ENCODE data around the gene VCAM1.

Gene VCAM1, protein sequence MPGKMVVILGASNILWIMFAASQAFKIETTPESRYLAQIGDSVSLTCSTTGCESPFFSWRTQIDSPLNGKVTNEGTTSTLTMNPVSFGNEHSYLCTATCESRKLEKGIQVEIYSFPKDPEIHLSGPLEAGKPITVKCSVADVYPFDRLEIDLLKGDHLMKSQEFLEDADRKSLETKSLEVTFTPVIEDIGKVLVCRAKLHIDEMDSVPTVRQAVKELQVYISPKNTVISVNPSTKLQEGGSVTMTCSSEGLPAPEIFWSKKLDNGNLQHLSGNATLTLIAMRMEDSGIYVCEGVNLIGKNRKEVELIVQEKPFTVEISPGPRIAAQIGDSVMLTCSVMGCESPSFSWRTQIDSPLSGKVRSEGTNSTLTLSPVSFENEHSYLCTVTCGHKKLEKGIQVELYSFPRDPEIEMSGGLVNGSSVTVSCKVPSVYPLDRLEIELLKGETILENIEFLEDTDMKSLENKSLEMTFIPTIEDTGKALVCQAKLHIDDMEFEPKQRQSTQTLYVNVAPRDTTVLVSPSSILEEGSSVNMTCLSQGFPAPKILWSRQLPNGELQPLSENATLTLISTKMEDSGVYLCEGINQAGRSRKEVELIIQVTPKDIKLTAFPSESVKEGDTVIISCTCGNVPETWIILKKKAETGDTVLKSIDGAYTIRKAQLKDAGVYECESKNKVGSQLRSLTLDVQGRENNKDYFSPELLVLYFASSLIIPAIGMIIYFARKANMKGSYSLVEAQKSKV

DNA sequence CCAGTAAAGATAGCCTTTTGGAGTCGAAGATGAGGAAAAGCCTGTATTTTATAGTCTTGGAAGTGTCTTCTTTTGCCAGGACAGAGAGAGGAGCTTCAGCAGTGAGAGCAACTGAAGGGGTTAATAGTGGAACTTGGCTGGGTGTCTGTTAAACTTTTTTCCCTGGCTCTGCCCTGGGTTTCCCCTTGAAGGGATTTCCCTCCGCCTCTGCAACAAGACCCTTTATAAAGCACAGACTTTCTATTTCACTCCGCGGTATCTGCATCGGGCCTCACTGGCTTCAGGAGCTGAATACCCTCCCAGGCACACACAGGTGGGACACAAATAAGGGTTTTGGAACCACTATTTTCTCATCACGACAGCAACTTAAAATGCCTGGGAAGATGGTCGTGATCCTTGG lies at the start of gene VCAM1:
TSS of gene VCAM1 (plus strand) at position 253 of the 400 bp plus-strand sequence. CDS start at position 372, 119 bp downstream.
- DNase-seq, result no peak

DNA sequence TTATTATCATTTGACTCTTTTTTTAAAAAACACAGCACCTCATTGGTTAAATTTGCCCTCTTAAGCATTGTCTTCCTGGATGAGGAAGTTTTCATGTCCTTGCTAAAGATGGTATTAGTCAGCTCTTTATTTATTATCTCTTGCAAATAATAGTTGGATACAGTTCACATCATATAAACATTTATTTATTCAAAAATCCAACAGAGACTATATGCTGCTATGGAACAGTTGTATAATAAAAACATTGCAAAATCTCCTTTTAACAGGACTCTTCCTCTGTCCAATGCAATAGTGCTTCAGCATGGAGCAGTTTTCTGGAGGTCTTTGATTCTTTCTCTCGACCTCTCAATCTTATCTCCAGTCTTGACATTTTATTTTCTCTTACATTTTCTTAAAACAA lies 49.5 kb upstream of the VCAM1 start:
- DNase-seq, result no peak

DNA sequence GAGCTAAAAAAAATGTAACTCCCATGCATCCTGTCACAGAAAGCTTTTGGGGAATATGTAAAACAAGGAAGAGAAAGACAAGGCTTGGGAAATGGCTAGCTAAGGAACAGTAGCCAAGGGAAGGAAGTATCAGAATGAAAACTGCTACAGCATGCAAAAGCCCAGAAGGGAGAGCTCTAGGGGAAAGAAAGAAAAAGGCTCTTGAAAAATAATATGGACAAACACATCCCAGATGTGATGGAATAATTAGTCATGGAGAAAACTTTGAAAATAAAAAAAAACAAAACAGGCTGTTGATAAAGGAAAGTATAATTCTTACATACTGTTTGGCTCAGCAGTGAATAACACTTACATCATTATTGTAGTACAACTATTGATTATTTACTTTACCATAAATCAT lies 47.9 kb upstream of the VCAM1 start:
- no peak for DNase-seq

DNA sequence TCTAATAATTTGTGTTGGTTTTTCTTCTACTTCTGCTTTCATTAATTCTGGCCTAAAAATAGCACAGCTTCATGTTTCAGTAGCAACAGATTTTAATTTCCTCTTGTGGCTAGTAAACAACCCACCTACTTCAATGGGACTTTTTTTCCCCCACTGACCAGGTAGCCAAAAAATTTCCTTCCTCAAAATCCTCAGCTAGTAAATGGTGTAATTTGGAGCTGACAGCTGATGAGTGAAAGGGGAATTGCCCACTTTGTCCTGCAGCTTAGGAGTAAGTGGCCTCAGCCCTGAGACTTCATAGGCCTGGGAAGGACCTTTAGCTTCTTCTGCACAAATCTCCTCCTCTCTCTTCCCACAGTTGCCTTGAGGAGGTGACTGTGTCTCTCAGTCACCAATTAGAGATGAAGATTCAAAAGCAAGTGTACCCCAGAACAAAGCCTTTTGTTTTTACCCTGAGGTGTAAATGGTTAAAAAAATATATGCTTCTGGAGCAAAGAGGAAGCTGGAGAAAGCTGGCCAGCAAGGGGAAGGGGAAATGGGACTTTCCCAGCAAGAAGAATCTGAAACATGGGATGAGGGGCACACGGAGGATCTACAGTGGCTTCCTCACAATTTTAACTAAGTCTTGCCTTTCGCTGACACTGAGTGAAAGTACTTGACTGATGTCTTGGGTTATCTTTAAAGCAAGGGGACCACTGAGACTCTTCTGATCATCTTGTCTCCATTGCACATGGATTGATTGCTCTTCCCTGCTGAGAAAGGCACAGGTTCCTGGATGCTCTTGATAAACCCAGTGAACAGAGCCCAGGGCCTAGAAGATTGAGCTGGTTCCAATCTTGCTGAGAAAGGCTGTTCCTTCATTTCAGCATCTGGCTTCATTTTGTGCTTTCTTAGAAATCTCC lies 35.8 kb upstream of the VCAM1 start:
- DNase-seq, result no peak

DNA sequence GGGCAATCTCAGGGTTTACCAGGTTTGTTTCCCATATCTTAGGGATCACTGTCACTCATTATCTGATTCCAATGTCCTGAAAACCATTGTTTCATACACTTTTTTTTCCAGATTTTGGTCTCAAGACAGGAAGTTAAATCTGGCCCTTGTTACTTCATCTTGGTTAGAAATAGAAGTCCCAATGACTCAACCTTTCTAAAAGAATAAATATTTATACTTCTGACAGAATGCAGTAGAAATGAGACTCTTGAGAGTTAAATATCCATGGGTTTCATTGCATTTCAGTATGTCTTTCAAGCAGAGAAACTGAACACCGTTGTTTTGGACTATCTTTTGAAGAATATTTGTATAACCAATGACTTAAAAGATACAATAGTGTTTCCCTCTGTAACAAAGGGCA lies 19.8 kb upstream of the VCAM1 start:
- DNase-seq, result no peak

DNA sequence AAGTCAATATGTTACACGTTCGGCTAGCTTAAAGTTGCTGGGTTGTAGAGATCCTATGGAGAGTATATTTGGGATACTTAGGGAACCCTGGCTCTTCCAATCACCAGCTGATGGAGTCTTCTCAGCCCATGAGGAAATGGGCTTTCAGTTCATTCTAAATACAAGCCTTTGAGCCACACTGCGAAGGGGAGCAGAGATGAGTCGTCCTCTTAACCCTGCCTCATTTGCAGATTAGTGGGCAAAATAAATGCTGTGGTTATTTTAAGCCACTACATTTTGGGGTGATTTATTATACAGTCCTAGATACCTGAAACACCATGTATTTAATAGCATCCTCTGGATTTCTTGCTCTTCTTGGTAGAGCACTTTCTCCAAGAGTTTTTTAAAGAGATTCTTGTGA lies 19.0 kb upstream of the VCAM1 start:
- no peak for DNase-seq

DNA sequence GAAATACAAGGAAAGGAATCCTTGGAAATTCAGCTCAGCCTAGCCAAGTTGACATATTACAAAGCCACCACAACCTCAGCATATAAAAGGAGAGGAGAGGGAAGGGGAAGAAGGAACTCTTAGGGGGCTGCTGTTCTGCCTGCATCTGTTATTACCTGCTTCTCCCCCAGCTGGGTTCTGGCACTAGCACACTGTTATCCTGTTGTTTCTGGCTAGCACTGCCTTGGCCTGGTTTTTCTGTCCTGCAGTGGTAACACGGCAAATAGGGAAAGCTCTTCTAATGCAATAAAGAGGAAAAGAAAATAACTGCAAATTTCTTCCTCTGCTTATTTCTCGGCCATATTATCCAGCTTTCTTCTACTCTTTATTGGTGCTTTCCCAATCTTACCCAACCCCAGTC lies 16.5 kb upstream of the VCAM1 start:
- DNase-seq, result no peak

DNA sequence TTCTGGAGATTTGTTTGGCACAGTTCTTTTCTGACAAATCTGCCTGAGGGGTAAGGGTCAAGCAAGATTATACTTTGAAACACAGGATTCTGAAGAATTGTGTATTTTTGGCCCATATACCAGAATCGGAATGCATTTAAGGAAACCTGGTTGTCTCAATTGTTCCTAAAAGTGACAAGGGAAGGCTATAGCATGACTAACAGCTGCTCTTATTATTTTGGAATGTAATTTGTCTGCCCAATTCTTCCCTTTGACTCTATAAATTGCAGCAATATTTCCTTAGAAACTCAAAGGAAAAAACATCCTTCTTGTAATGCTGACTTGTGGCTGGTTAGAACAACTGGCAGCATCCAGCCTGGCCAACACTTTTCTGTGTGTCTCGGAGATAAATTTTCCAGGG lies 15.8 kb upstream of the VCAM1 start:
- DNase-seq, result no peak

DNA sequence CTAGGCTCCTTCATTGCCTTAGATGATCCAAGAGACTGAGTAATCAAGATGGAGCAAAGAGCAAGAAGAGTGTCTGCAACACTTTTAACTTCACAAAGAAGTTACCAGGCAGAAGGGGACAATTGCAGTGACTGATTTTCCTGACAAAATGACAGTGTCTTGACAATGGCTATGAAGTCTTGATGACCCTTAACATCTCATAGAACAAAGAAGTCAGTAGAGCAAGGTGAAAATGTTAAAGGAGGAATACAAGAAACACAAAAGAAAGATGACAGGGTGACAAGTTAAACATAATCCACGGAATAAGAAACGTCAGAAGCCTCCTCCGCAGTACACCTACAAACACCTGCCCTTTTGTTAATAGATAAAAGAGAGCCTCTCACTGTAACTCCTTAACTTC lies 15.1 kb upstream of the VCAM1 start:
- DNase-seq, result no peak

DNA sequence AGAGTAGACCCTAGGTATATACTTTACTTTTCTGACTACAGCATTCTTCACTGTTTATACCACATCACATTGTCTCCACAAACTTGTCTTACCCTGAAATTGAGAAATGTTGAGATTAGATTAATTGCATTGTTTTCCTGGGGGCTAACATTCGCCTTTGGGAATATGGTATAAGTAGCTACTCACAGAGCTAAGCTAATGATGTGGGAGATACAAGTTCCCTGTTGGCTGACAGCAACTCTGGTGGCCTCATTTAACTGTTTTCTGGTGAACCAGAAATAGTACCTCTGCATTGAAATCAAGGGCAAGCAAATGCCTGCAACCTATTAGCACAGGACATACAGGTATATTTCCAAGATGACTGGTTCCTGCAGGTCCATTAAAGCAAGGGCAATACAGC lies 13.2 kb upstream of the VCAM1 start:
- DNase-seq, result no peak

DNA sequence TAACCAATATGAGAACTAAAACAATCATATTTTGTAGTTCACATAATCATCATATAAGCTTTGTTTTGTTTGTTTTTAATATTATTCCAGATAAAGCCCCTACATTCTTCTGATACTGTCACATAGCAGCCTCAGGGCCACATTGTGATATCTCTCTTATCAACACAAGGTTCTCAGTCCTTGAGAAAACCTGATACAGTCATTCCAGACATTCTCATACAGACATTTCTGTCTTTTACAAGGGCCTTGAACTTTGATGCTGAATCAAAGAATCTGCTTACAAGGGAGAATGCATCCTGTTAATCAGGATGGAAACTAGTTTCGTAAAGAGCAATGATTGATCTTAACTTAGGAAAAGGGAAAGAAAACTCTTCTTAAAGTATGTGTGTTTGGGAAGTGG lies 12.7 kb upstream of the VCAM1 start:
- DNase-seq, result no peak

DNA sequence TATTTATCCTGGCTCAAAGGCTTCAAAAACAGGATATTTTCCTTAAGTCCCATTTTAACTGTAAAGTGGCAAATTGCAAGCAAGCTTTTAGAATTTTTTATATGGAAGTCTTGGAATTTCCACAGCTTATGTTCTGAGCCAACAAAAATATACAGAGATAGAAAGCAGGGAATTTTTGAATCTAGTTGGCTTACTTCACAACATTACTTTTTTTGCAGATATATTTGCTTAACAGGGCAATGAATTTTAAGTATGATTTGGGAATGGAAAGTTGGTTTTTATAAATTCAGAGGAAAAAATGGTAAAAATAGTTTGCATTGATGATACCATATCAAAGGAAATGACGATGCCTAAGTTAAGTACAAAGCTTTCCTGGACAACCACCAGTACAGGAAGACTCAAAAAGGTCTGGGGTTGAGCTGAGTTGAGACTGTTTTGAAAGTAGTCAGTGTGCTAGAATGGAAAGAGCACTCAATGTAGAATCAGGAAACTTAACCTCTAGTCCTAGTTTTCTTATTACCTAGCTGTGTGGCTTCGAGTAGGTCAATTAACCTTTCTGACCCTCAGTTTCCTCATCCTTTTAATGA lies 11.0 kb upstream of the VCAM1 start:
- no peak for DNase-seq

DNA sequence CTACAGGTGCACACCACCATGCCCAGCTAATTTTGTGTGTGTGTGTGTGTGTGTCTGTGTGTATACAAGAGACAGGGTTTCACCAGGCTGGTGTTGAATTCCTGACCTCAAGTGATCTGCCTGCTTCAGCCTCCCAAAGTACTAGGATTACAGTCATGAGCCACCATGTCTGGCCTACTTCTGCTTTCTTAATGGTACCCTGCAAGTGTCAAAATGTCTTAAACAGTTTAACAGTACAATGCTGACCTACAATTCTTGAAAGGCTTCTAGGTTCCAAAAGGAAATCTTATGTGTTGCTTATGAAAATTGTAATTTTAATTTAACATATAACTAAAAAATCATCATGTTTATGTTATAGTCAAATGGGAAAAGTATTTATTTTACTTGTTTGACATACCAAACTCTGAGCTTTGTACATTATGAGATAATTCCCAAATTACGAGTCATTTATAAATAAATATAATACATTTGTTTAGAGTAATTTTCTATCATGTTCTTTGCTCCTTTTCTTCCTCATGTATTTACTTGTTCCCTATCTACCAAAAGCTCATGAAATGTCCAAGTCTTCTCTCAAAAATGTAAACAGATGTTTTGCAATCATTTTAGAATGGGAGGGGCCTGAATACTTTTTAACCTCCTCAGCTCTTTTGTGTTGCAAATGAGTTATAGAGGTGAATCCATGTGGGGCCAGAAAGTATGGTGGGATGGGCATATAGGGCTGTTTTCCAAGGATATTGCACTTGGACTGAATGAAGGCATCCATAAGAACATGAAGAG lies 8.4 kb upstream of the VCAM1 start:
- no peak for DNase-seq

DNA sequence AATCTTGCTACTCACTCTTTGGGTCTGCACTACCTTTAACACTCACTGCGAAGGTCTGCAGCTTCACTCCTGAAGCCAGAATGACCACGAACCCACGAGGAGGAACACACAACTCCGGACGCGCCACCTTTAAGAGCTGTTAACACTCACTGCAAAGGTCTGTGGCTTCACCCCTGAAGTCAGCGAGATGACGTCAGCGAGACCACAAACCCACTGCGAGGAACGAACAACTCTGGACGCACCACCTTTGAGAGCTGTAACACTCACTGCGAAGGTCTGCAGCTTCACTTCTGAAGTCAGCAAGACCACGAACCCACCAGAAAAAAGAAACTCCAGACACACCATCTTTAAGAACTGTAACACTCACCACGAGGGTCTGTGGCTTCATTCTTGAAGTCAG lies 6.5 kb upstream of the VCAM1 start:
- peak in 3 of 4 experiments; percentile 1 to 3 (median 2) for DNase-seq

DNA sequence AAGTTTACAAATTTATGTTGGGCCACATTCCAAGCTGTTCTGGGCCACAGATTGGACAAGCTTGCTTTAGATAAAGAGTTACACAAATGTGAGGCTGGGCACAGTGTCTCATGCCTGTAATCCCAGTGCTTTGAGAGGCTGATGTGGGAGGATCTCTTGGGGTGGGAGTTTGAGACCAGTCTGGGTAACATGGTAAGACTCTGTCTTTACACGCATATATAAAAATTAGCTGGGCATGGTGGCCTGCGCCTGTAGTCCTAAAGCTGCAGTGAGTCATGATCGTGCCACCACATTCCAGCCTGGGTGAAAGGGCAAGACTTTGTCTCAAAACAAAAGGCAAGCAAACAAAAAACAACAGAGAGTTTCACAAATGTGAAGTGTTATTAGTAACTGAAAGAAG lies 5.9 kb upstream of the VCAM1 start:
- DNase-seq, result no peak

DNA sequence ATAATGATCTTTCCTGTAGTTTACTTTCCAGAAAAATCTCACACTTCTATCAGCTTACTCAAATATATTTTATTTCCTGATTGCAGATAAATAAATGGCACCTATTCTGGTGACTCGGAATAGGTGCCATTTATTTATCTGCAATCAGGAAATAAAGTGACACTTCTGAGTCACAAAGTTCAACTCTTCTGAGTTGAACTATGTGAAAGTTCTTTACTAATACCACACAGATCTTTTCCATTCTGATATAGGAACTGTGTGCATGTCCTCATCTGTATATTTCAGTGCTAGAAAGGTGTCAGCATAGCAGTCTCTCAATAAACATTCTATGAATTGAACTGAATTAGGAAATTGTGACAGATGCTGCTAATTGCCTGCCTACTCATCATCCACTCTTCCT lies 4.9 kb upstream of the VCAM1 start:
- no peak for DNase-seq

DNA sequence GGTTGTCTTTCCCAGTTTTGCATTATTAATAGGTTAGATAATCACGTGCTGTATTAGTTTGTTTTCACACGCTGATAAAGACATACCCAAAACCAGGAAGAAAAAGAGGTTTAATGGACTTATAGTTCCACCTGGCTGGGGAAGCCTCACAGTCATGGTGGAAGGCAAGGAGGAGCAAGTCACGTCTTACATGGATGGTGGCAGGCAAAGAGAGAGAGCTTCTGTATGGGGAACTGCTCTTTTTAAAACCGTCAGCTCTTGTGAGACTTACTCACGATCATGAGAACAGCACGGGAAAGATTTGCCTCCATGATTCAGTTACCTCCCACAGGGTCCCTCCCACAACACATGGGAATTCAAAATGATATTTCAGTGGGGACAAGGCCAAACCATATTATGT lies 2.3 kb upstream of the VCAM1 start:
- DNase-seq, result no peak

DNA sequence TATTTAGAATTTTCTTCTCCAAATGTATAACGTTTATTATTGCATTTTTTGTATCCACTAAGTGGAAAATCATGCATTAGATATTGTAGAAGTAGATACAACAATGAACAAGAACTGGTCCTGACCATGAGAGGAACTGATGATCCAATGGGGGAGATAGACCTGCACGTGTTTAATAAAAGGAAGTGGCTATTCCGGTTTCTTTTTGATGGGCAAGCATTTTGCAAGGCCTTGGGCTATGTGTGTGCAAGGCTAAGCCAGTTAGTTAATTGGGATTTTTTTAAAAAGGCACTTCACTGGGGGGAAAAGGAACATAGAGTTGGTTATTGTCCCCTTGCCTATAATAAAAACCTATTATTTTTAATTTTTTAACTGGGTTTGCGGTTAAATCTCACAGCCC lies 961 bp upstream of the VCAM1 start:
- DNase-seq, result no peak

DNA sequence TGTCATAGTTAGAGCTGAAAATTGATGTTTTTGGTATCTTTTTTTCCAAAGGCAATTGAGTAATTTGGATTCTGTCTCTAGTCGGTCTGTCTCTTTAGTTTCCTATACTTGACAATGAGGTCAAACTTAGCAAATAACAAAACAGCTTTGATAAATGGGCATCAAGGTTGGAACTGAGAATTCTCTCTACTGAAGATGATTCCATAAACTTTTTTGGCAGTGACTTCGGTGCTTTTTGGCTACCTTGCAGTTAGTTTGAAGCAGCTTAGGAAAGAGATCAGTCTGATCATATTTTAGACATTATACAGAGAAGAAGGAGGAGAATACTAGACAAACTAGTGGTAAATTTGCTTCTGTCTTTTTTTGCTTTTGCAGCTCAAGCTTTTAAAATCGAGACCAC lies 559 bp downstream of the VCAM1 start:
- no peak for DNase-seq

DNA sequence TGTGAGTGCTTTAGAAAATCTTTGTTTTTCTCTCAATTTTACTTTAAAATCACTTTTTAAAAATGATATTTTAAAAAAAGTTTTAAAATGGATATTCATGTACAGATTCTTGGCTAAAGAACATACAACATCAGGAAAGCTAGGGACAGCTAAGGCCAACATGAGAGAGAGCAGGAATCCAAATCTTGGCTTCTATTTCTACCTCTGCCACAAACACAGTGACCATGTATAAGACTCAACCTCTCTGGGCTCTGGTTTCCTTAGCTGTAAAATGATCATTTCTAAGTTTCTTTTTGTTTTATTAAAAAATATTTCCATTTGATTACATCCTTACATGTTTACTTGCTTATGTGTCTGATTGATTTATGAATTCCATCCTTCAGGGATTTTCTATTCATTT lies 1.2 kb downstream of the VCAM1 start:
- no peak for DNase-seq

DNA sequence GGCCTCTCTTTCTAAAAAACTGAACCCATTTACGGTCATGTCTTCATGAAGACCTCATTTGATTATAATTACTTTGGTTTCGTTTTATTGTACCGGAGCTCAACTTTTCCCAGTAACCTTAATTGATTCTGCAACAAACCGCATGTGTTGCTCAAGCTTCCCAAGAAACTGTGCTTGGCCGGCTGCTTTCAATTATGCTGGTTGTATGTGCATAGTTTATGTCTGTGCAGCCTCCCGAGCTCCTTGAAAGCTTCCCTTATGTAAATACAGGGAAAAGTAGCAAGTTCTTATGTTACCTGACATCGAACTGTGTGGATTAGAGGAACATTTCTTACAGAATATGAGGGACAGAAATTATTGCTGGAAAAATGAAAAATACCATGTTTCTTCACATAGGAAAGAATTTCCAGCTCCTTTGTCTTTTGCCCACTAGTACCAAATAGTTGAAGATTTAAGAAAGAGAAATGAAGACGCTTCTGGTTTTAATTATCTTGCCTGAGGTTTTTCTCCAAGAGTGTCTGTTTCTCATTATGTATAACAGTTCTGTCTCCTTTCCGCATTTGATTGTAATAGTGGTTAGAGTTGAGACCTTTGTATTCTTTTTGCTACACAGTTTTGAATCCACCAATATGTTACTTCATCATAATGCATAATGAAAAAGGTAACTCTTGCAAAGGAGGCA lies 2.1 kb downstream of the VCAM1 start:
- DNase-seq, result no peak

DNA sequence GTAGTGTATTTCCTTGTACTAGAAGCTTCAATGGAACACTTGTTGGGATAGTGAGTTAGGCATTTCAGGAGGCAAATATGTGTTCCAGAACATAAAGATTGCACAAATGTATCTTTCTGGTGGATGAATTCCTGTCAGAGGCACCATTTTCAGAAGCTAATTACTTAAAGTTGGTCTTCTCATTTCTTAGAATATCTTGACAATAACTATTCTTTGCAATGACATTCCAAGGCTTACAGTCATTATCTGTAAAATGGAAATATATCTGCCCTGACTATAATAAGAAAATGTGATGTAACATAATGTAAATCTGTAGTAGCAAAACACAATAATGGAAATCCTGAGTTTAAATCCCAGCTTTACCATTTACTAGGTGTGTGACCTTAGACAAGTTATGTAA lies 2.7 kb downstream of the VCAM1 start:
- no peak for DNase-seq
